H1 (cell line): ENCODE data around the gene SLC43A2. TPM values are rescaled to one million over a fixed set of nuclear protein-coding genes. Genes with fewer than 3 reads are reported as not detected.

ENCODE experiments used
- CTCF ChIA-PET: fragments of 300-600 bp; sonication (Branson Sonifier 250); formaldehyde crosslinking; loops from one replicate; lab custom pipeline; 2021; ENCODE audit not compliant: partially characterized antibody; lab: Charles Lee
- POLR2A ChIA-PET: fragments of 300-600 bp; sonication (Branson Sonifier 250); formaldehyde crosslinking; loops from one replicate; lab custom pipeline; 2021; ENCODE audit warnings: inconsistent platforms; ENCODE audit not compliant: partially characterized antibody; lab: Charles Lee
- DNase-seq, 2 experiments: peaks; one replicate each; pipeline versions ENCODE4 v3.0.0 to v3.0.0-alpha.2; 2010 to 2022; ENCODE audit warnings: low spot score in 2 of 2, low read depth in 1 of 2, mixed read lengths in 1 of 2
- FAIRE-seq: peaks from 2 replicates; lab custom pipeline; 2011; peaks lifted over from hg19 to GRCh38; lab: Jason Lieb, UNC
- H2AFZ ChIP-seq: 2 replicates; pipeline ENCODE4 v1.8.1; 2012; ENCODE audit warnings: low read length, inconsistent platforms
- H2AK5ac ChIP-seq: 2 replicates; pipeline ENCODE4 v1.6.1; 2013; ENCODE audit warnings: low read depth, low read length
- H2BK120ac ChIP-seq: replicated peaks from 2 replicates; pipeline ENCODE3; 2013; ENCODE audit warnings: low read depth, low read length, inconsistent platforms
- H2BK12ac ChIP-seq: 2 replicates; pipeline ENCODE4 v1.6.1; 2013; ENCODE audit warnings: low read depth, low read length
- H2BK15ac ChIP-seq: 2 replicates; pipeline ENCODE4 v1.6.1; 2013; ENCODE audit warnings: low read length
- H2BK20ac ChIP-seq: 2 replicates; pipeline ENCODE4 v1.6.1; 2013; ENCODE audit warnings: low read length
- H2BK5ac ChIP-seq: 2 replicates; pipeline ENCODE4 v1.6.1; 2013; ENCODE audit warnings: low read depth, low read length
- H3K14ac ChIP-seq: 2 replicates; pipeline ENCODE4 v1.6.1; 2013; ENCODE audit warnings: inconsistent platforms; ENCODE audit not compliant: insufficient read length
- H3K18ac ChIP-seq: 2 replicates; pipeline ENCODE4 v1.6.1; 2013; ENCODE audit warnings: low read length; ENCODE audit errors: extremely low read depth
- H3K23ac ChIP-seq: 2 replicates; pipeline ENCODE4 v1.6.1; 2013; ENCODE audit warnings: inconsistent platforms; ENCODE audit not compliant: insufficient read length
- H3K23me2 ChIP-seq: 2 replicates; pipeline ENCODE4 v1.6.1; 2013; ENCODE audit warnings: low read depth, low read length
- H3K27ac ChIP-seq: 2 replicates; pipeline ENCODE4 v1.6.1; 2011; ENCODE audit warnings: low read depth, low read length, inconsistent platforms
- H3K27me3 ChIP-seq, 4 experiments: replicated peaks in 1 of 4; 1 replicate in 1 of 4; 2 replicates in 3 of 4; pipeline versions ENCODE4 v1.6.1 to v1.8.1; 2011 to 2013; ENCODE audit warnings: low read length in 3 of 4, mild to moderate bottlenecking in 3 of 4, inconsistent platforms in 2 of 4, mixed read lengths in 2 of 4, moderate library complexity in 1 of 4; ENCODE audit not compliant: control insufficient read depth in 3 of 4, insufficient read depth in 3 of 4; ENCODE audit errors: extremely low read depth in 1 of 4
- H3K36me3 ChIP-seq, 4 experiments: 2 replicates each; pipeline versions ENCODE4 v1.6.1 to v1.8.1; 2011 to 2013; ENCODE audit warnings: mild to moderate bottlenecking in 4 of 4, low read length in 3 of 4, moderate library complexity in 2 of 4, control low read depth in 1 of 4, inconsistent platforms in 1 of 4; ENCODE audit not compliant: insufficient read depth in 4 of 4, control insufficient read depth in 2 of 4
- H3K4ac ChIP-seq: replicated peaks from 2 replicates; pipeline ENCODE3; 2013; ENCODE audit warnings: low read length, low read depth, mixed read lengths, inconsistent platforms; ENCODE audit not compliant: insufficient read length
- H3K4me1 ChIP-seq, 4 experiments: replicated peaks in 1 of 4; 1 replicate in 1 of 4; 2 replicates in 3 of 4; pipeline versions ENCODE4 v1.6.1 to v1.8.1; 2011 to 2013; ENCODE audit warnings: low read length in 3 of 4, inconsistent platforms in 2 of 4, mixed read lengths in 1 of 4; ENCODE audit not compliant: insufficient read depth in 4 of 4, control insufficient read depth in 3 of 4
- H3K4me2 ChIP-seq, 2 experiments: 2 replicates each; pipeline versions ENCODE4 v1.6.1 to v1.8.1; 2011 to 2013; ENCODE audit warnings: low read depth in 2 of 2, low read length in 2 of 2, control low read depth in 1 of 2, inconsistent platforms in 1 of 2, mild to moderate bottlenecking in 1 of 2; ENCODE audit not compliant: insufficient read depth in 1 of 2
- H3K4me3 ChIP-seq, 4 experiments: fragments of 200-600, 300-600 bp in 1 of 4; sonication (generic), shearing (Covaris generic), sonication (Bioruptor Twin) in 1 of 4; 2 replicates each; pipeline versions ENCODE4 v1.5.1 to v1.8.1; 2011 to 2016; ENCODE audit warnings: low read length in 4 of 4, low read depth in 3 of 4, control low read depth in 2 of 4, inconsistent platforms in 2 of 4, mild to moderate bottlenecking in 2 of 4, mixed read lengths in 1 of 4, moderate library complexity in 1 of 4; ENCODE audit not compliant: insufficient read depth in 2 of 4; ENCODE audit errors: extremely low read depth in 1 of 4
- H3K56ac ChIP-seq: replicated peaks from 2 replicates; pipeline ENCODE3; 2013; ENCODE audit warnings: low read depth, mild to moderate bottlenecking, mixed read lengths, low read length, inconsistent platforms; ENCODE audit not compliant: insufficient read length
- H3K79me1 ChIP-seq: 2 replicates; pipeline ENCODE4 v1.6.1; 2013; ENCODE audit warnings: low read depth, low read length, control low read depth
- H3K79me2 ChIP-seq, 2 experiments: 2 replicates each; pipeline versions ENCODE4 v1.6.1 to v1.8.1; 2012 to 2013; ENCODE audit warnings: low read length in 2 of 2, mild to moderate bottlenecking in 2 of 2, inconsistent platforms in 1 of 2; ENCODE audit not compliant: insufficient read depth in 2 of 2, control insufficient read depth in 1 of 2
- H3K9ac ChIP-seq, 4 experiments: replicated peaks in 1 of 4; 1 replicate in 1 of 4; 2 replicates in 3 of 4; pipeline versions ENCODE4 v1.6.1 to v1.8.1; 2011 to 2013; ENCODE audit warnings: low read depth in 3 of 4, low read length in 3 of 4, control low read depth in 2 of 4, mild to moderate bottlenecking in 2 of 4, moderate library complexity in 2 of 4, inconsistent platforms in 1 of 4; ENCODE audit errors: extremely low read depth in 1 of 4
- H3K9me3 ChIP-seq, 2 experiments: 2 replicates each; pipeline versions ENCODE4 v1.6.1 to v1.8.1; 2012 to 2013; ENCODE audit warnings: mild to moderate bottlenecking in 2 of 2, moderate library complexity in 2 of 2, control low read depth in 1 of 2, inconsistent platforms in 1 of 2, low read depth in 1 of 2, low read length in 1 of 2, mixed read lengths in 1 of 2; ENCODE audit not compliant: insufficient read depth in 2 of 2
- H4K20me1 ChIP-seq, 2 experiments: replicated peaks in 1 of 2; 2 replicates each; pipeline versions ENCODE3 to v1.8.1; 2011 to 2013; ENCODE audit warnings: inconsistent platforms in 2 of 2, low read length in 2 of 2, mild to moderate bottlenecking in 1 of 2; ENCODE audit not compliant: insufficient read depth in 2 of 2, control insufficient read depth in 1 of 2
- H4K5ac ChIP-seq: 2 replicates; pipeline ENCODE4 v1.6.1; 2013; ENCODE audit warnings: low read length, low read depth, mixed read lengths, inconsistent platforms; ENCODE audit not compliant: insufficient read length
- H4K8ac ChIP-seq: 2 replicates; pipeline ENCODE4 v1.8.0; 2013; ENCODE audit warnings: mild to moderate bottlenecking, moderate library complexity, low read length, inconsistent platforms; ENCODE audit not compliant: insufficient read depth; ENCODE audit errors: extremely low read depth
- H4K91ac ChIP-seq: replicated peaks from 2 replicates; pipeline ENCODE3; 2013; ENCODE audit warnings: low read length, mixed read lengths, inconsistent platforms; ENCODE audit not compliant: insufficient read length
- ATF3 ChIP-seq: IDR thresholded peaks from 2 replicates; pipeline ENCODE4 v1.6.1; 2011; ENCODE audit warnings: low read depth, mild to moderate bottlenecking, low read length; ENCODE audit not compliant: insufficient read depth
- CTBP2 ChIP-seq: IDR thresholded peaks from 2 replicates; pipeline ENCODE4 v1.7.0; 2011; ENCODE audit warnings: borderline replicate concordance, mild to moderate bottlenecking, moderate library complexity, mixed read lengths, low read length; ENCODE audit not compliant: insufficient read depth, insufficient read length
- EZH2 ChIP-seq: fragments of 200-600 bp; sonication (generic); IDR thresholded peaks from 2 replicates; pipeline ENCODE4 v1.7.1; 2012; ENCODE audit warnings: low read depth, mild to moderate bottlenecking, moderate library complexity, low read length, inconsistent platforms; ENCODE audit not compliant: severe bottlenecking
- GTF2F1 ChIP-seq: IDR thresholded peaks from 2 replicates; pipeline ENCODE4 v1.6.1; 2012; ENCODE audit warnings: low read depth, low read length, improper control_type of control experiment, borderline replicate concordance
- NRF1 ChIP-seq: IDR thresholded peaks from 2 replicates; pipeline ENCODE4 v1.6.1; 2011; ENCODE audit warnings: mild to moderate bottlenecking, low read depth, low read length, improper control_type of control experiment
- RAD21 ChIP-seq, 2 experiments: IDR thresholded peaks in 1 of 2; conservative IDR thresholded peaks in 1 of 2; 2 replicates each; pipeline ENCODE4 v1.6.1; 2011; ENCODE audit warnings: low read depth in 2 of 2, low read length in 2 of 2, improper control_type of control experiment in 1 of 2, inconsistent platforms in 1 of 2, mild to moderate bottlenecking in 1 of 2, moderate library complexity in 1 of 2
- SRF ChIP-seq: IDR thresholded peaks from 2 replicates; pipeline ENCODE4 v1.6.1; 2011; ENCODE audit warnings: mild to moderate bottlenecking, low read depth, low read length, moderate library complexity
- TAF7 ChIP-seq: optimal IDR thresholded peaks from 2 replicates; pipeline ENCODE3; 2011; ENCODE audit warnings: low read depth, mild to moderate bottlenecking, inconsistent platforms, low read length, moderate library complexity, borderline replicate concordance
- ZNF274 ChIP-seq: IDR thresholded peaks from 2 replicates; pipeline ENCODE4 v1.7.0; 2012; ENCODE audit warnings: low read length, borderline replicate concordance; ENCODE audit errors: extremely low read depth
- WGBS, 2 experiments: shearing (Covaris generic) in 1 of 2; methylation state at CpG; one replicate each; pipeline versions ENCODE4 v1.1.6 to v1.1.7; 2013 to 2015; ENCODE audit warnings: low lambda C conversion rate in 2 of 2, mixed read lengths in 2 of 2, inconsistent platforms in 1 of 2, low coverage in 1 of 2, missing lambda C conversion rate in 1 of 2; ENCODE audit not compliant: insufficient replicate concordance in 2 of 2, insufficient coverage in 1 of 2, insufficient read length in 1 of 2; ENCODE audit errors: extremely low coverage in 1 of 2, missing lambda C conversion rate in 1 of 2; 5-methylcytosine and 5-hydroxymethylcytosine counted together
- polyA plus RNA-seq, 7 experiments: library from polyadenylated mRNA; depleted of rRNA in 3 of 7; stranded (reverse) in 5 of 7; unstranded in 2 of 7; fragments of >200 nt in 5 of 7; fragments of 200-250 nt in 2 of 7; gene quantifications; 1 replicate in 5 of 7; 2 replicates in 1 of 7; 4 replicates in 1 of 7; pipeline versions ENCODE4 v1.2.1 to v1.2.3, GENCODE V29; 2011 to 2013; ENCODE audit warnings: missing spikeins in 2 of 7, mixed read lengths in 2 of 7
- total RNA-seq: library from RNA; stranded (reverse); fragmentation: NEBNext Ultra II Directional; extraction: Animal tissue kit (Norgen Biotek cat#: 25700); gene quantifications from 2 replicates; pipeline ENCODE4 v1.2.1, GENCODE V29; 2021

Gene SLC43A2
- total and polyA plus RNA-seq, 2 of the 8 experiments (the other 6 are each of a cell fraction or from before 2014, with no cell fraction given) = 6.6 to 10.5 TPM

DNA sequence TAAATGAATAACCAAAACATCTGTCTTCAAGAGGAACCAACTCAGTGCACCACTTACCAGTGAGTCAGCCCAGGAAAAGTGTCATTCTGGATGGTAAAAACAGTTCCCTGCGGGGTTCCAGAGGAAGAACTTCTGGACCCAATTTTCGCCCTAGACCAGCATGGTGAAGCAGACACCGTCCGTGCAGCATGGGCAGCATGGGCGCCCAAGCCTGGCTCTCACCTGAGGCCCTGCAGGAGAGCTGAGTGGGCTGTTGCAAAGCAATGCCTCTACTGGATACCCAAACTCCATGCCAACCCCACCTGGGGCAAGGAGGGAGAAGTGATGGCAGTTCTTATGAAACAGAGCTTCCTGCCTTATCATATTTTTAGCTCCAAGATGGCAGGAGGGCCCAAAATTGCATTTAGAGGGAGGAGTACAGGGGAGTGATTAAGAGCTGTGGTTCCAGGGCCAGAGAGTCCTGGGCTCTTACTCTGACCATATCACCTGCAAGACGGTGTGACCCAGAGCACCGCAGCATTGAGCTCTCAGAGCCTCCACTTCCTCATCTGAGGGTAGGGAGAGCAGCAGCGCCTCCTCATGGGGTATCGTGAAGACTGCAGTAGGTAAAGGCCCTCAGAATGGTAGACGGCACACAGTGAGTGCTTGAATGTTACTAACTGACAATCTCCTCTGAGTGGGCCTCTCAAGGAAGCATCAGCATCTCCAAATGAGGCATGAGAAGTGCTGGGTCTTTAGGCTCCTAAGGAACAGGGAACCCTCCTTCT is 95.6 kb downstream of the SLC43A2 start:
- H2BK20ac ChIP-seq = no peak overlapping the region
- H4K20me1 ChIP-seq = peaks cover 4 to 7% of the 10 kb centered on the region in 2 experiments
- H3K36me3 ChIP-seq = peaks cover 5 to 23% (median 18%) of the 10 kb centered on the region in 4 experiments; a peak in 6 of 8 replicates
- H3K9ac ChIP-seq = no peak overlapping the region
- no peak overlapping the region for H2AK5ac ChIP-seq
- H3K79me1 ChIP-seq = no peaks in the 10 kb centered on the region
- no peak overlapping the region for H2BK5ac ChIP-seq
- DNase-seq = peak; percentile 31 to 74
- no peak overlapping the region for H3K4ac ChIP-seq
- no peaks in the 10 kb centered on the region for H3K9me3 ChIP-seq
- no peak overlapping the region for H2BK12ac ChIP-seq
- no peak overlapping the region for H2BK120ac ChIP-seq
- no peaks in the 10 kb centered on the region for H3K79me2 ChIP-seq
- no peak overlapping the region for H4K5ac ChIP-seq
- ChIA-PET CTCF (interaction anchor here (0.6 to 5.7 kb wide), 65 partner anchors 9 to 476 kb away, joined by 3 to 52 read pairs (median 4); partner anchors contain the start of genes INPP5K, MYO1C and TRARG1), POLR2A (interaction anchor here (0.6 to 3.1 kb wide), 13 partner anchors 8 to 168 kb away, joined by 3 to 22 read pairs (median 3); partner anchors contain the start of genes CRK, INPP5K and MYO1C)
- no peak overlapping the region for H2BK15ac ChIP-seq
- H4K8ac ChIP-seq = no peak overlapping the region
- H3K14ac ChIP-seq = no peak overlapping the region
- no peak overlapping the region for H3K4me3 ChIP-seq
- peak; percentile 84 for FAIRE-seq
- no peak overlapping the region for H3K56ac ChIP-seq
- no peak overlapping the region for H3K27ac ChIP-seq
- 84% methylated on average over 10 of the region's 10 CpGs; no CpG with 5 or more reads in 1 of the 2 experiments for WGBS, 2 experiments
- no peak overlapping the region for H3K23ac ChIP-seq
- H3K18ac ChIP-seq = no peak overlapping the region
- H2AFZ ChIP-seq = no peak overlapping the region
- no peaks in the 10 kb centered on the region for H3K4me1 ChIP-seq
- no peak overlapping the region for H3K4me2 ChIP-seq
- no peak overlapping the region for H4K91ac ChIP-seq
- H3K23me2 ChIP-seq = no peaks in the 10 kb centered on the region
- no peaks in the 10 kb centered on the region for H3K27me3 ChIP-seq
- TF ChIP-seq CTBP2 = no peak
- TF ChIP-seq NRF1 = no peak
- no peak for TF ChIP-seq SRF
- TF ChIP-seq ATF3 = no peak
- TF ChIP-seq RAD21 (IDR thresholded peaks at IDR 0.05 in 1 of 2, conservative IDR thresholded peaks at IDR 0.05 in 1 of 2; ENCODE audit: low read depth in 2 of 2, low read length in 2 of 2) = peak; percentile 80 to 84
- no peak for TF ChIP-seq TAF7
- no peak for TF ChIP-seq ZNF274
- TF ChIP-seq EZH2 = no peak
- TF ChIP-seq GTF2F1 = no peak
